DND-41 (cell line): ENCODE measurements around the gene HSP90AB1.

Experiments
- ATAC-seq: fragments of 200-7000 bp; cut with Tn5 transposase; 3 replicates; pipeline ENCODE4 v1.9.1; 2021; ENCODE audit warnings: low read depth; ENCODE audit not compliant: insufficient read depth
- DNase-seq: peaks from one replicate; pipeline ENCODE4 v3.0.0-alpha.2; 2020
- H2AFZ ChIP-seq: 2 replicates; pipeline ENCODE4 v1.6.0; 2012; ENCODE audit warnings: low read depth, low read length
- H3K27ac ChIP-seq: 2 replicates; pipeline ENCODE4 v1.5.1; 2012; ENCODE audit warnings: low read length, inconsistent platforms
- H3K27me3 ChIP-seq: fragments of 200-600 bp; sonication (generic); 2 replicates; pipeline ENCODE4 v1.6.0; 2012; ENCODE audit warnings: low read length, mild to moderate bottlenecking, inconsistent platforms; ENCODE audit not compliant: insufficient read depth, poor library complexity
- H3K36me3 ChIP-seq: 2 replicates; pipeline ENCODE4 v1.5.1; 2012; ENCODE audit warnings: low read length, inconsistent platforms; ENCODE audit not compliant: insufficient read depth
- H3K4me1 ChIP-seq: 2 replicates; pipeline ENCODE4 v1.5.1; 2012; ENCODE audit warnings: mild to moderate bottlenecking, low read length; ENCODE audit not compliant: insufficient read depth
- H3K4me2 ChIP-seq: 2 replicates; pipeline ENCODE4 v1.6.0; 2012; ENCODE audit warnings: mild to moderate bottlenecking, moderate library complexity, low read length, inconsistent platforms; ENCODE audit not compliant: insufficient read depth
- H3K4me3 ChIP-seq, 2 experiments: fragments of 200-600 bp in 1 of 2; shearing (Covaris generic) in 1 of 2; 2 replicates each; pipeline ENCODE4 v1.5.1; 2012 to 2016; ENCODE audit warnings: inconsistent platforms in 2 of 2, low read length in 2 of 2, mild to moderate bottlenecking in 2 of 2, low read depth in 1 of 2, moderate library complexity in 1 of 2
- H3K79me2 ChIP-seq: 2 replicates; pipeline ENCODE4 v1.6.0; 2012; ENCODE audit warnings: low read length, inconsistent platforms; ENCODE audit not compliant: insufficient read depth
- H3K9ac ChIP-seq: 2 replicates; pipeline ENCODE4 v1.6.0; 2012; ENCODE audit warnings: low read depth, mild to moderate bottlenecking, inconsistent platforms, low read length, moderate library complexity
- H3K9me3 ChIP-seq: 2 replicates; pipeline ENCODE4 v1.5.1; 2012; ENCODE audit warnings: low read length, moderate library complexity, mild to moderate bottlenecking, inconsistent platforms; ENCODE audit not compliant: insufficient read depth, severe bottlenecking
- H4K20me1 ChIP-seq: 2 replicates; pipeline ENCODE4 v1.6.0; 2012; ENCODE audit warnings: low read length; ENCODE audit not compliant: insufficient read depth
- CTCF ChIP-seq: IDR thresholded peaks from 2 replicates; pipeline ENCODE4 v1.5.1; 2012; ENCODE audit warnings: borderline replicate concordance, low read length, moderate library complexity, mild to moderate bottlenecking; ENCODE audit not compliant: poor library complexity, severe bottlenecking; ENCODE audit errors: extremely low read depth
- EZH2 ChIP-seq: IDR thresholded peaks from 3 replicates; pipeline ENCODE4 v1.6.1; 2012; ENCODE audit warnings: borderline replicate concordance, low read depth, mild to moderate bottlenecking, moderate library complexity, low read length, inconsistent platforms; ENCODE audit not compliant: severe bottlenecking

The HSP90AB1 gene

GRCh38 chr6:44255871-44256774 lies 9.2 kb downstream of the HSP90AB1 start:
- ATAC-seq (no peak), DNase-seq (no peak)
- Histone ChIP-seq H3K9me3 (no peaks in the 10 kb centered on the region), H3K27me3 (no peaks in the 10 kb centered on the region), H3K9ac (peak overlapping the region; percentile 88), H3K79me2 (peaks cover 20% of the 10 kb centered on the region), H3K4me3 (peak overlapping the region; percentile 90 to 96; a peak in 3 of 4 replicates), H3K4me1 (peaks cover 42% of the 10 kb centered on the region), H3K27ac (peak overlapping the region; percentile 81; the same call in 1 of the 2 replicates), H2AFZ (peak overlapping the region; percentile 81; the same call in 1 of the 2 replicates), H4K20me1 (peaks cover 32% of the 10 kb centered on the region; the same call in 1 of the 2 replicates), H3K4me2 (peak overlapping the region; percentile 92), H3K36me3 (peaks cover 66% of the 10 kb centered on the region)
- TF ChIP-seq CTCF (no peak), EZH2 (no peak)

GRCh38 chr6:44256775-44257024 lies 9.8 kb downstream of the HSP90AB1 start:
- peak overlapping the region; percentile 88 for H3K9ac ChIP-seq
- H3K27me3 ChIP-seq: no peaks in the 10 kb centered on the region
- H3K4me1 ChIP-seq: peaks cover 38% of the 10 kb centered on the region
- H3K4me3 ChIP-seq: peak overlapping the region; percentile 90 to 96
- H3K27ac ChIP-seq: peak overlapping the region; percentile 81
- ATAC-seq: peak; percentile 6
- peak overlapping the region; percentile 92 for H3K4me2 ChIP-seq
- TF ChIP-seq CTCF (no peak), EZH2 (no peak)
- H3K79me2 ChIP-seq: peaks cover 16% of the 10 kb centered on the region
- H3K9me3 ChIP-seq: no peaks in the 10 kb centered on the region
- H4K20me1 ChIP-seq: peaks cover 27% of the 10 kb centered on the region; the same call in 1 of the 2 replicates
- H3K36me3 ChIP-seq: peaks cover 66% of the 10 kb centered on the region
- no peak for DNase-seq
- H2AFZ ChIP-seq: peak overlapping the region; percentile 81

DNA sequence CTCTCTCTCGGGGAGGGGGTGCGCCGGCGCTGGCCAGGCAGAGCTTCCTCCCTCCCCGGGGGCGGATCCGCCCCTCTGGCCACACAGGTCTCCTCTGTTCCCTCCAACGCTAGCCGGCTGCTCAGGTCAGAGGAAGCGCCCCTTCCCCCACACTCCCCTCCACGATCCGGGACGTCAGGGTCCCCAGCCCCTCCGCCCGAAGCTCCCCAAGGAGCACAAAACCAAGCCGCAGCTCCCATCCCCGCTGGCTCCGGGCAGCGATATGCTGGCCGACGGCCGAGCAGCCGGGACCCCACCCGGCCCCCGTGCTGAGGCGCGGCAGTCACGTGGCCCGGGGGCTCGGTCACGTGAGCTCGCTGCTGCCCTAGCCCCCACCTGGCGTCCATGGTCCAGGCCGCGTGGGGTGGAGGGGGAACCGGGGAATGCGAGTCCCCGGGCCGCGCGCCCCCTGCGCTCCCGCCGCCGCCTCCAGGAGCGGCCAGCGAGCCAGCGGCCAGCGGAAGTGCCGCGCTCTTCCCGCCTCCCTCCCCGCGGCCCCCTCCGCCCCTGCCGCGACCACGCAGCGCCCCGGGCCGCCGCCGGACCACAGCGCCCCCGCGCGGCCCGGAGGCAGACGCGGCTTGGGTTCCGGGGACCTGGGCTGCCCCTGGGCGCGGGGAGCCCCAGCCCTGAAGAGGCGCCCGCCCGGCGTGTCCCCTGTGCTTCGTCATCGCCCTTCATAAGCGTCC lies 10.3 kb downstream of the HSP90AB1 start, which contains the start of gene SLC35B2:
Gene SLC35B2 (minus strand): TSS at position 504 of the 728 bp plus-strand sequence. CDS start 118 bp downstream, at position 386.
- Histone ChIP-seq H3K4me1 (peaks cover 35% of the 10 kb centered on the region), H3K4me3 (peak within 1 kb of the TSS; percentile 90 to 96), H3K9ac (peak within 1 kb of the TSS; percentile 88), H3K79me2 (peaks cover 14% of the 10 kb centered on the region), H3K27me3 (no peaks in the 10 kb centered on the region), H4K20me1 (peaks cover 22% of the 10 kb centered on the region; the same call in 1 of the 2 replicates), H3K4me2 (peak within 1 kb of the TSS; percentile 92), H2AFZ (peak within 1 kb of the TSS; percentile 81), H3K36me3 (peaks cover 65% of the 10 kb centered on the region), H3K9me3 (no peaks in the 10 kb centered on the region), H3K27ac (peak within 1 kb of the TSS; percentile 81)
- peak; percentile 73 for DNase-seq
- peak; percentile 71 for ATAC-seq
- no peak for TF ChIP-seq EZH2
- TF ChIP-seq CTCF: peak; percentile 84
